GM11168 (cell line): Measurements from ENCODE around the gene IDH1.
"Not testable (repeated sequence)": the region's sequence is repeated elsewhere in the genome, so short reads cannot be mapped to it uniquely, and the experiment has no call there.

ENCODE experiments used
- in situ Hi-C: fragments of 300-500 bp; cut with MboI; formaldehyde crosslinking; loops from one replicate; pipeline ENCODE4 v1.12.0; 2022; ENCODE audit warnings: low sequenced_read_pairs; ENCODE audit not compliant: unreplicated experiment

IDH1 gene

DNA sequence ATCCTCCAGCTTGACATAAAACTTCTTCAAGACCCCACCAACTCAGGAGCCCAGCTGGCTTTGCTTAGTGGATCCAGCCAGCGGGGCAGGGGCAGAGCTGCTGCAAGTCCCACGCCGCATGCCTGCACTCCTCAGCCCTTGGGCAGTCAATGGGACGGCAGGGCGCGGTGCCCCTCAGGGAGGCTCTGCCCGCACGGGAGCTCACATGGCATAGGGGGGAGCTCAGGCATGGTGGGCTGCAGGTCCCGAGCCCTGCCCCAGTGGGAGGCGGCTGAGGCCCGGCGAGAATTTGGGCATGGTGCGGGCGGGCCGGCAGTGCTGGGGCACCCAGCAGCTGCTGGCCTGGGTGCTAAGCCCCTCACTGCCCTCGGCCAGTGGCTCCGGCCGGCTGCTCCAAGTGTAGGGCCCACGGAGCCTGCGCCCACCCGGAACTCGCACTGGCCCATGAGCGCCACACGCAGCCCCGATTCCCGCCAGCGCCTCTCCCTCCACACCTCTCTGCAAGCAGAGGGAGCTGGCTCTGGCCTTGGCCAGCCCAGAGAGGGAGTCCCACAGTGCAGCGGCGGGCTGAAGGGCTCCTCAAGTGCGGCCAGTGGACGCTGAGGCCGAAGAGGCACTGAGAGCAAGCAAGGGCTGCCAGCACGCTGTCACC is 27.2 kb downstream of the IDH1 start:
- in situ Hi-C loops, result no loop called here

DNA sequence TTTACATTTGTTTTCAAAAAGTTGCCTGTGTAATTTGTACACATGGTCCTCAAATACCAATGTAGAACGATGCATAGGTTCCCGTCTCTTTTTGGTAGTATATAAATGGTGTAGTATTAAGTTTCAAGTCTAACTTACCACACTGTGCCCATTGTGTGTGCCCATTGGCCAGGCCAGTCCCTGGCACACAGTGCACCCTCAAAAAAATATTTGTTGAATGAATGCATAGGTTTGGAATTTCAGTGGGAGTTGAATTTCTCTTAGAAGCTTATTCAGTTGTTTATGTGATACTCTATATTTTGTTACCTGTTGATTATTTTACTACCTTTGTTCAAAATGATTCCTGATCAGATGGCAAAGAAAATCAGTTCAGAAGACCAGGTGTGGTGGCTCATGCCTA is 30.1 kb downstream of the IDH1 start:
- in situ Hi-C loops, result no loop called here

DNA sequence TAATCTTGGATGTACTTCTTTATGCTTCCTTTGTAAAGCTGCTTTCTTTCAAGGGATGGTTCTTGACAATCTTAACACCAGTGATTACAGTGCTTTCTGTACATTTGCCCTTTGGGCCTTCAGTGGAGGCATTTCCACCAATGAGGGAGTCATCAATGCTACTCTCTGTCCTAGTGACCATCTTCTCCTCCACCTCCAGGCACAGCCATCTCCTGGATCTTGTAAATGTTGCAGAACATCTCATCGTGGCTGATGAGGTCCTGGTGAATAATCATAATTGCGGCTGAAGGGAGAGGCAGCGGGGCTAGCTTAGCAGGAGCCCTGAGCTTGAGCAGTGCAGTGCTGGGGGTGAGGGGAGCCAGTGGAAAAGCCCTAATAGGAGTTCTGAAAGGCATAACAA is 32.5 kb downstream of the IDH1 start:
- in situ Hi-C loops, result no loop called here

DNA sequence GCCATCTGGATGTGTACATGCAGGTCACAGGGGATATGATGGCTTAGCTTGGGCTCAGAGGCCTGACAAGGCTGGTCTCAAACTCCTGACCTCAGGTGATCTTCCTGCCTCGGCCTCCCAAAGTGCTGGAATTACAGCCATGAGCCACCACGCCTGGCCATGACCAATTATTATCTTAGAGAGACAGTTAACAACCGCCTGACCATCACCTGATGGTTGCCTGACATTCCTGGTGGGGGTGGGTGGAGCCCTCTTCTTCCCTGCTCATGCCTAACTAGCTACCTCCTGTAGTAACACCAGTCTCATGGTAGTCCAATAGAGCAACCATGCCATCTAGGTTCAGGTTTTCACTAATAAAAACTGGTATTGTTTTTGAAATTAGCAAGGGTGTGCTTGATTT is 33.0 kb downstream of the IDH1 start:
- in situ Hi-C loops, result not testable (repeated sequence)

DNA sequence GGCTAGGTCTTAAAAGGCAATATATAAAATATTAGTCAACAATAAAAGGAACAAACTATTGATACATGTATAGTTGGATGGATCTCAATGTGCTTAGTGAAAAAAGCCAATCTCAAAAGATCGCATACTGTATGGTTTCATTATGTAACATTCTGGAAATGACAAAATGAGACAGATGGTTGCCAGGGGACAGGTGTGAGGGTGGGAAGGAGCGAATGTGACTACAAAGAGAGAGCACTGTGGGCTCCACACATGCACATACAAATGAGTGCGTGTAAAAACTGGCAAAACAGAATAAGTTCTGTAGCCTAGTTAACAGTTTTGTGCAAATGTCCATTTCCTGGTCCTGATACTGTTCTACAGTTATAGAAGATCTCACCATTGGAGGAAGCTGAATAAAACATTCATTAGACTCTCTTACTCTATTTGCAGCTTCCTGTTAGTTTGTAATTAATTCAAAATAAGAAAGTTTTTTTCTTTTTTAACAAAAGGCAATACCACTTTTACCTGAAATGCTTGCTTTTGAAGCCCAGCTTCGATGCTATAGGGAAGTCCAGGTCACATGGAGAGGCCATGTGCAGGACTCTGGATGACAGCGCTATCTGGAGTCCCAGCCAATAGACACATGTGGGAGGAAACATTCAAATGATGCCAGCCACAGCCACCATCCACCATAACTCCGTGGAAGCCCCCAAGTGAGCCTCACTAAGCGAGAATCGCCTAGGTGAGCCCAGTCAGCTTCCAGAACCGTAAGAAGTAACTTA is 44.0 kb downstream of the IDH1 start:
- in situ Hi-C loops, result no loop called here

DNA sequence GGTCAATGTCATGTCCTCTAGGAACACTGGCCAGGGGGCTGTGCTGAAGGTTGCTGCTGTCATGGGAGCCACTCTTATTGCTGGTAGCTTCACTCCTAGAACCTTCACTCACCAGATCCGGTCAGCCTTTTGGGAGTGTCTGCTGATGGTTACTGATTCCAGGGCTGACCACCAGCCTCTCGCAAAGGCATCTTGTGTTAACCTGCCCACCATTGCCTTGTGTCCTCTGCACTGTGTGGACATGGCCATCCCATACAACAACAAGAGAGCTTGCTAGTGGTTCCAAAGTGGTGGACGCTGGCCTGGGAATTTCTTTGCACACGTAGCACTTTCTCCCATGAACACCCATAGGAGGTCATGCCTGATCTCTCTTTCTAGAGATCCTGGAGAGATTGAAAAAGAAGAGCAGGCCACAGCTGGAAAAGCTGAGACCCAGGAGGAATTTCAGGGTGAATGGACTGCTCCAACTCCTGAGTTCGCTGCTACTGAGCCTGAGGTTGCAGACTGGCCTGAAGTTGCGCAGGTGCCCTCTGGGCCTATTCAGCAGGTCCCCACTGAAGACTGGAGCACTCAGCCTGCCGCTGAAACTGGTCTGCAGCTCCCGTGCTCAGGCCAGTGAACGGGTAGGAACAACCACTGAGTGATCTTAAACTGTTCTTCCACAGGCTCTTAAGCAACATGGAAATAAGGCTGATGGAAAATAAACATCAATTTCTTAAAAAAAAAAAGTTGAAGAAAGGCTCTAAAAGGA is 46.4 kb downstream of the IDH1 start:
- in situ Hi-C loops, result no loop called here

DNA sequence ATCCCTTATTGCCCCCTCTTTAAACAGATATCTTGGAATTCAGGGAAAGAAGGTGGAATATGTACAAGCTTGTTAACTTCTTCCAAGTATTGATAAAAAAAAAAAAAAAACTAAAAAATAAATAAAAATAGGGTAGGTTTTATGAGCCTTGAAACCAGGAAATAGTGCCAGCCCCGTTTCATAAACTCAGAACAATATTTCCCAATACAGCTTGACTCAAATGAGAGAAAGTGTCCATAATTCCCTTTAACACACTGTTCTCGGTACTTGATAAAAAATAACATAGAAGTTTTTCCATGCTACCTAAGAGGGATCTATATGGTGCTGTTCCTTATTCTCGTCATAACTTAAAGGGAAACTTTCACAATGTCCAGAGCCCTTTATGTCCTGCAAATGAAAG is 47.1 kb downstream of the IDH1 start:
- in situ Hi-C loops, result no loop called here

DNA sequence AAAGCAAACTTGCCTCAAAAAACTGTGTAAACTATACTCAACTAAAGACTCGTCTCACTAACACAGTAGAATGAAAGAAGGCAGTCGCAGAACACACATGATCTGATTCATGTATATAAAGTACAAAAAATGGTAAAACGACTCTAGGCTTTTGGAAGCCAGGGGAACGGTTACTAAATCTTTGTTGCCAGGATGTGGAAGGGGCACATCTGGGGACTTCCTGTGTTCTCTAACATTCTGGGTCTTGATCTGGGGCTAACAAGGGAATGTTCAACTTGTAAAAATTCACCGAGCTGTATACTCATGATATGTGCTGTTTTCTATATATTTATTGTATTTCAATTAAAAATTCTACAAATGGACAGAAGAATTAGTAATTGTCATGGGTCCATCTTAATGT is 50.7 kb downstream of the IDH1 start:
- in situ Hi-C loops, result no loop called here

DNA sequence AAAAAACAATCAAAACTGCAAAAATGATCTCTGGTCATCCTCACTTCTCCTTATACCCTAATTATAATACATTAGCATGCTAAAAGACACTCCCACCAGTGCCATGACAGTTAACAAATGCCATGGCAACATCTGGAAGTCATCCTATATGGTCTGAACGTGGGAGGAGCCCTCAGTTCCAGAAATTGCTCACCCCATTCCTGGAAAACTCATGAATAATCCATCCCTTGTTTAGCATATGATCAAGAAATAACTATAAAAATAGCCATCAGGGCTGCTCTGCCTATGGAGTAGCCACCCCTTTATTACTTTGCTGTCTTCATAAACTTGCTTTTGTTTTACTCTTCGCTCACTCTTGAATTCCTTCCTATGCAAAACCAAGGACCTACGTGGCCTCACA is 59.3 kb downstream of the IDH1 start:
- in situ Hi-C loops, result no loop called here

DNA sequence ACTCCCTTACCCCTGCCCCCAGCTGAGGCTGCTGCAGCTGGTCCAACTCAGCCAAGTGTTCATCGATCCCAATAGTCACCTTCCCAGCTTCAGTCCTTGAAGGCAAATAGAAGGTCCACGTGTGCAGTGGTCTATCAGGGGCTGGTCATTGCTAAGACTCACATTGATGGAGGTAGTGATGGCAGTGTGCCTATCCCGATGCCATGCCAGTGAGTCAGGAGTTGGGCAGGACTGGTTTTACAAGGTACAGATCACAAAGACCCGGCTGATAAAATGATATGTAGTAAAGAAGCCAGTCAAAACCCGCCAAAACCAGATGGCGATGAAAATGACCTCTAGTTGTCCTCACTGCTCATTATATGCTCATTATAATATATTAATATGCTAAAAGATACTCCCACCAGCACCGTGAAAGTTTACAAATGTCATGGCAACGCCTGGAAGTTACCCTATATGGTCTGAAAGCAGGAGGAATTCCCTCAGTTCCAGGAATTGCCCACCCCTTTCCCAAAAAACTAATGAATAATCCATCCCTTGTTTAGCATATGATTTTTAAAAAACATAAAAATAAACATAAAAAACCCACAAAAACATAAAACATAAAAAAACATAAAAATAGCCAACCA is 62.1 kb downstream of the IDH1 start:
- in situ Hi-C loops, result no loop called here

DNA sequence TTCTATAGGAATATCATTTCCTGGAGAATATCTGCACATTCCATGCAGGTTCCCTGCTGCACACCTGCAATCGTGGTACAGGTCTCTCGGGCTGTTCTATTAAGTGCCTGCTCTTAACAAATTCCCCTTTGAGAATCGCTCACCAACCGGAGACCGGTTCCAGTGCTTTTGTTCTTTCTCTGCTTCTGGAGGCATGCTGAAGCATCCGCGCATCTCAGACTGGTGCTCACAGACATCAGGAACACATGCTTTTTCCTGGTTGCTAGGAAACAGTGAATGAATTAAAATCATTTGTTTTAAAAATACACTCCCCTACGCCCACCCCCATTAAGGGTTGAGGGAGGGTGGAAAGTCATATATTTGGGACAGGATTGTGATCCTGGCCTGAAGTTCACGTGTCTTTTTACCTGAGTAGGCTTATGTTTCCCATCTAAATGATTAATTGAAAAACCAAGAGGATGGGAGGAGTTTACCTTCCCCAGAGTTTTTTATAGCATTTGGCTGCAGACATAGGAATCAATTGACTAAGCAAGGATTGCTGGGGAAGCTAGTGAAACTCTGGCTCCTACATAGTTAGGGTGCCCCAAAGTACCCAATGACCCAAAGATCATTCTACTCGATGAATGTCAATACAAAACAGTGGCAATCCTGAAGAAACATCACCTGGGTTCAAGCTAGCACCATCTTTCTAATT is 64.9 kb downstream of the IDH1 start, which contains the start of gene C2orf80:
TSS of gene C2orf80 (minus strand) at position 221 of the 694 bp plus-strand sequence. CDS start 3,044 bp downstream, outside the sequence.
- in situ Hi-C loops, result no loop called here

DNA sequence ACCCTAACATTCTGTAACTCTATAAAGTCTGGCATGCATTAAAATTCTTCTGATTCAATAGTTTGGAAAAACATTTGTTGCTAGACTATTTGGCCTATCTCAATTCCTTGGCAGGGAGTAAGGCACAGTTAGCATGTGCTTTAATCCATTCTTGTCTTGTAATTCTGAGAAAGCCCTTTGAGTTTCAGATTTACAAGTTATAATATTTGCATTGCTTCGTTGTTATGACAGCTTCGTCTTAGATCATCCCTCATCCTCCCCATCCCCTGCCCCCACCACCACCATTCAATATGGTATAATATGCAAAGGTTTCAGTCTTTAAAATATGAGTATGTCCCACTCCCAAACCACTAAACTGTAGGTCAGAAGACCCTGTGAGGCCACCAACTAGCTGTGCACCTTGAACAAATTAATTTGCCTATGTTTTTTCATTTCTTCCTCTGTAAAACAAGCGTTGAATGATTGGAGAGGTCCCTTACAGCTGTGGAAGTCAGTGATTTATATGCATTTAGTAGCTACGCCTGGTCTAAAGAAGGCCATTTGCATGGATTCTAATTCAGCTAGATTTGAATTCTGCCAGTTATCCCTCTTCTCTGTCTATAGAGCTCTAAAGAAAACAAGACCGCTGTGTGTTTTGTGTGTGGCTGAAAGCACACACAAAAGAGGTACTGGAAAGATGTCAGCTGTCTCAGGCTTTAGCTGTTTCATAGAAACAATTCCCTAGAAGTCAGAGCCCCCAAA is 65.6 kb downstream of the IDH1 start:
- in situ Hi-C loops, result no loop called here

DNA sequence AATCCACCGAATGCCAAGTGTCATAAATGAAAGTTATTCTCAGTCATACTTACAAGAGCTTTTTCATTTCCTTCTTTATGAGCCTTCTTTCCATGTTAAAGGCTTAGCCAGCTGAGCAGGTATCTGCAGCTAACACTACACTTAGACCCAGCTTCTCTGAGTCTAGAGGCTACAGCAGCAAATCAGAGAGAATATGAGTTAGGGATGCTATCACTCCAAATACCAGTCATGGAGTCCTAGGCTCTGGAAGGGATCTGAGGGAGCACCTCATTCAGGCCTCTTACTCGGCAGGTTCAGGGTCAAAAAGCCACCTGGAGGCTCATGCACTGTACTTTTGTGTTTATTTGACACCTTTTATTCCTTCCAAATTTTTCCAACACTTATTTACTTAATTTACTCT is 68.0 kb downstream of the IDH1 start:
- in situ Hi-C loops, result no loop called here

DNA sequence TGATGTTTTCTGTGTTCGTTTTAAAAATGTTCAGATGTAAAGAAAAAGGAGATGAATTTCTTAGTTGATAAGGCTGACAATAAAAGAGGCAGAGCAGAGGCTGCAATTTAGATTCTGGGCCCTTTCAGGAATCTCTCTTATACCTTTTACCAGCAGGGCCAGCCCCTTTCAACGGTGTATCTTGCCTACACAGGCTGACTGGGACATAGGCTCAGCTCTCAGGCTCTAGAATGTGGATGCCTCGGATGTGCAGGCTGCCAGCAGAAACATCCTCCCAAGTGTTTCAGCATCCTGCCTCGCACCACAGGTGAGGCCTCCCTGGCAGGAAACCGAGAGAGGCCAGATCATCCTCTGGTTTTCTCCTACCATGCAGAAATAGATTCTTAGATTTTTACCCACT is 68.4 kb downstream of the IDH1 start:
- in situ Hi-C loops, result no loop called here
